ENCODE measurements around the gene RCN1. TPM values are rescaled to one million over a fixed set of nuclear protein-coding genes. Genes with fewer than 3 reads are reported as not detected.

The RCN1 gene
- total RNA-seq, 1 experiment from 2014 or later, result 99.8 TPM

GRCh38 chr11:32110795-32111194 lies 19.9 kb downstream of the RCN1 start:
- no peak overlapping the region for H3K4me3 ChIP-seq (replicated peaks in 1 of 2; ENCODE audit: low read depth in 1 of 2, low read length in 2 of 2)
- BruUV-seq (replicated peaks), result no TSS peak
- no peak overlapping the region for H2AFZ ChIP-seq (ENCODE audit: low read depth, low read length, poor library complexity, severe bottlenecking)
- ChIA-PET POLR2A (no interaction called here), RAD21 (ENCODE audit: low non-redundant PET in 1 of 2, low total read pairs in 2 of 2, uncharacterized antibody in 2 of 2, unreplicated experiment in 2 of 2) (no interaction called here), CTCF (no interaction called here)
- no peaks in the 10 kb centered on the region for H3K9me3 ChIP-seq (ENCODE audit: control insufficient read depth in 1 of 2, insufficient read depth in 1 of 2, low read depth in 1 of 2, low read length in 2 of 2)
- DNase-seq (ENCODE audit: low read depth, low spot score) (no peak), ATAC-seq (no peak)
- H3K9me2 ChIP-seq (ENCODE audit: insufficient read depth), result no peaks in the 10 kb centered on the region
- intact Hi-C loops (cut with micrococcal nuclease), result no loop called here
- TF ChIP-seq ELF1 (IDR thresholded peaks at IDR 0.05; ENCODE audit: borderline replicate concordance, low read depth), result no peak
- no peak overlapping the region for H3K4me2 ChIP-seq (ENCODE audit: low read length)
- H3K9ac ChIP-seq (ENCODE audit: low read length), result no peak overlapping the region
- no peaks in the 10 kb centered on the region for H4K20me1 ChIP-seq (ENCODE audit: insufficient read depth)
- no peaks in the 10 kb centered on the region for H3K4me1 ChIP-seq (ENCODE audit: control insufficient read depth in 1 of 2, insufficient read depth in 2 of 2, low read length in 2 of 2)
- H3K79me2 ChIP-seq (ENCODE audit: insufficient read depth, low read length), result no peaks in the 10 kb centered on the region
- H3K36me3 ChIP-seq (ENCODE audit: control insufficient read depth in 1 of 2, insufficient read depth in 2 of 2, low read length in 2 of 2), result no peaks in the 10 kb centered on the region
- H3K27me3 ChIP-seq (ENCODE audit: insufficient read depth, low read length), result no peaks in the 10 kb centered on the region
- no peak overlapping the region for H3K27ac ChIP-seq (ENCODE audit: low read depth, low read length)

- intact Hi-C loops (cut with micrococcal nuclease), result no loop called here
- H3K4me1 ChIP-seq (ENCODE audit: control insufficient read depth in 1 of 2, insufficient read depth in 2 of 2, low read length in 2 of 2), result peaks cover 6 to 16% of the 10 kb centered on the region in 2 experiments
- no peaks in the 10 kb centered on the region for H3K9me3 ChIP-seq (ENCODE audit: control insufficient read depth in 1 of 2, insufficient read depth in 1 of 2, low read depth in 1 of 2, low read length in 2 of 2)
- no TSS peak for BruUV-seq (replicated peaks)
- H3K9me2 ChIP-seq (ENCODE audit: insufficient read depth), result no peaks in the 10 kb centered on the region
- POLR2A ChIA-PET, result no interaction called here
- H3K79me2 ChIP-seq (ENCODE audit: insufficient read depth, low read length), result no peaks in the 10 kb centered on the region
- RAD21 ChIA-PET (ENCODE audit: low non-redundant PET in 1 of 2, low total read pairs in 2 of 2, uncharacterized antibody in 2 of 2, unreplicated experiment in 2 of 2), result no interaction called here
- no peaks in the 10 kb centered on the region for H3K36me3 ChIP-seq (ENCODE audit: control insufficient read depth in 1 of 2, insufficient read depth in 2 of 2, low read length in 2 of 2)
- no peak overlapping the region for H3K4me2 ChIP-seq (ENCODE audit: low read length)
- H3K9ac ChIP-seq (ENCODE audit: low read length), result no peak overlapping the region
- no peak for ATAC-seq
- H3K4me3 ChIP-seq (replicated peaks in 1 of 2; ENCODE audit: low read depth in 1 of 2, low read length in 2 of 2), result no peak overlapping the region
- no peak overlapping the region for H2AFZ ChIP-seq (ENCODE audit: low read depth, low read length, poor library complexity, severe bottlenecking)
- H3K27me3 ChIP-seq (ENCODE audit: insufficient read depth, low read length), result no peaks in the 10 kb centered on the region
- CTCF ChIA-PET, result no interaction called here
- no peak for DNase-seq (ENCODE audit: low read depth, low spot score)
- no peaks in the 10 kb centered on the region for H4K20me1 ChIP-seq (ENCODE audit: insufficient read depth)
- no peak overlapping the region for H3K27ac ChIP-seq (ENCODE audit: low read depth, low read length)
- TF ChIP-seq SIN3A (IDR thresholded peaks at IDR 0.05; ENCODE audit: low read depth) (no peak), TCF7L2 (IDR thresholded peaks at IDR 0.05; ENCODE audit: borderline replicate concordance, extremely low read depth, insufficient read depth, insufficient read length) (no peak), SP1 (IDR thresholded peaks at IDR 0.05; ENCODE audit: low read depth) (no peak), ELF1 (IDR thresholded peaks at IDR 0.05; ENCODE audit: borderline replicate concordance, low read depth) (no peak), FOSL1 (IDR thresholded peaks at IDR 0.05; ENCODE audit: low read depth) (no peak), ZBTB33 (IDR thresholded peaks at IDR 0.05; ENCODE audit: extremely low read depth, insufficient replicate concordance, low read length) (no peak), CEBPB (IDR thresholded peaks at IDR 0.05; ENCODE audit: low read depth) (no peak), EZH2phosphoT487 (IDR thresholded peaks at IDR 0.05; ENCODE audit: borderline replicate concordance) (no peak), JUND (IDR thresholded peaks at IDR 0.05) (no peak), MAX (IDR thresholded peaks at IDR 0.05) (no peak), EZH2 (IDR thresholded peaks at IDR 0.05) (no peak), ZNF274 (IDR thresholded peaks at IDR 0.05; ENCODE audit: low read depth, low read length) (no peak), REST (IDR thresholded peaks at IDR 0.05; ENCODE audit: low read depth) (no peak), CBX3 (IDR thresholded peaks at IDR 0.05; ENCODE audit: low read depth) (no peak), POLR2AphosphoS5 (IDR thresholded peaks at IDR 0.05; ENCODE audit: low read depth, low read length) (no peak), EGR1 (IDR thresholded peaks at IDR 0.05; ENCODE audit: low read depth) (no peak)
Observed at GRCh38 chr11:32113200-32113919, 22.5 kb downstream of the RCN1 start.
